OCI-LY1 (cell line): Measurements from ENCODE around the gene MPZL1.

ENCODE experiments used
- H2AFZ ChIP-seq: fragments of 200-600 bp; sonication (generic), shearing (Covaris generic); 2 replicates; pipeline ENCODE4 v1.6.0; 2014; ENCODE audit warnings: antibody characterized with exemption, mild to moderate bottlenecking, low read length
- H3F3A ChIP-seq: fragments of 200-600 bp; sonication (generic), shearing (Covaris generic); 2 replicates; pipeline ENCODE4 v1.6.0; 2014; ENCODE audit warnings: mild to moderate bottlenecking, antibody characterized with exemption, low read length, moderate library complexity; ENCODE audit not compliant: insufficient read depth
- H3K27ac ChIP-seq: fragments of 200-600 bp; sonication (generic); 2 replicates; pipeline ENCODE4 v1.5.1; 2014; ENCODE audit warnings: low read length, mixed run types, mild to moderate bottlenecking, low read depth; ENCODE audit not compliant: poor library complexity, severe bottlenecking
- H3K27me3 ChIP-seq: fragments of 200-600 bp; sonication (generic); 2 replicates; pipeline ENCODE4 v1.6.0; 2014; ENCODE audit warnings: antibody characterized with exemption, mild to moderate bottlenecking, low read length, moderate library complexity; ENCODE audit not compliant: insufficient read depth
- H3K36me3 ChIP-seq: fragments of 200-600 bp; sonication (generic); 2 replicates; pipeline ENCODE4 v1.6.1; 2014; ENCODE audit warnings: mild to moderate bottlenecking, antibody characterized with exemption, low read length, moderate library complexity, mixed read lengths; ENCODE audit not compliant: insufficient read depth
- H3K4me1 ChIP-seq: fragments of 200-600 bp; sonication (generic); 2 replicates; pipeline ENCODE4 v1.5.1; 2014; ENCODE audit warnings: mild to moderate bottlenecking, low read length, moderate library complexity; ENCODE audit not compliant: insufficient read depth, severe bottlenecking
- H3K4me2 ChIP-seq: fragments of 200-600 bp; sonication (generic), shearing (Covaris generic); 2 replicates; pipeline ENCODE4 v1.6.1; 2014; ENCODE audit warnings: low read length
- H3K4me3 ChIP-seq: fragments of 200-600 bp; sonication (generic); 2 replicates; pipeline ENCODE4 v1.5.1; 2014; ENCODE audit warnings: low read length, low read depth, mild to moderate bottlenecking, mixed read lengths; ENCODE audit not compliant: poor library complexity, severe bottlenecking
- H3K79me2 ChIP-seq: fragments of 200-600 bp; shearing (Covaris generic); 2 replicates; pipeline ENCODE4 v1.6.1; 2016; ENCODE audit warnings: mixed run types, low read length, mixed read lengths; ENCODE audit not compliant: insufficient read depth
- H3K9ac ChIP-seq: fragments of 200-600 bp; sonication (generic), shearing (Covaris generic); 2 replicates; pipeline ENCODE4 v1.6.1; 2014; ENCODE audit warnings: mild to moderate bottlenecking, low read length, mixed read lengths
- H3K9me2 ChIP-seq: fragments of 200-600 bp; sonication (generic), shearing (Covaris generic); 2 replicates; pipeline ENCODE4 v1.6.1; 2014; ENCODE audit warnings: low read depth, mild to moderate bottlenecking, low read length, mixed read lengths
- H3K9me3 ChIP-seq: fragments of 200-600 bp; shearing (Covaris generic); 2 replicates; pipeline ENCODE4 v1.6.1; 2014; ENCODE audit warnings: low read length, mixed read lengths
- H4K20me1 ChIP-seq: fragments of 200-600 bp; sonication (generic), shearing (Covaris generic); 2 replicates; pipeline ENCODE4 v1.6.0; 2016; ENCODE audit warnings: mild to moderate bottlenecking, low read length; ENCODE audit not compliant: insufficient read depth
- CTCF ChIP-seq: fragments of 200-600 bp; sonication (generic), shearing (Covaris generic); IDR thresholded peaks from 2 replicates; pipeline ENCODE4 v1.5.1; 2017; ENCODE audit warnings: mild to moderate bottlenecking, antibody characterized with exemption, low read length, moderate library complexity, mixed read lengths
- EZH2 ChIP-seq: fragments of 200-600 bp; sonication (generic), shearing (Covaris generic); IDR thresholded peaks from 2 replicates; pipeline ENCODE4 v1.8.0; 2017; ENCODE audit warnings: borderline replicate concordance, mixed run types, mild to moderate bottlenecking, antibody characterized with exemption, low read length, moderate library complexity, mixed read lengths

Gene MPZL1

GRCh38 chr1:167764458-167765330 is 42.9 kb downstream of the MPZL1 start:
- H4K20me1 ChIP-seq = no peaks in the 10 kb centered on the region
- H3K9me2 ChIP-seq = no peaks in the 10 kb centered on the region
- no peaks in the 10 kb centered on the region for H3F3A ChIP-seq
- no peak overlapping the region for H3K4me3 ChIP-seq
- H3K9ac ChIP-seq = no peak overlapping the region
- H2AFZ ChIP-seq = no peak overlapping the region
- H3K36me3 ChIP-seq = peaks cover 39% of the 10 kb centered on the region
- no peak overlapping the region for H3K27ac ChIP-seq
- no peaks in the 10 kb centered on the region for H3K4me1 ChIP-seq
- no peaks in the 10 kb centered on the region for H3K9me3 ChIP-seq
- TF ChIP-seq CTCF (no peak), EZH2 (no peak)
- no peaks in the 10 kb centered on the region for H3K79me2 ChIP-seq
- no peak overlapping the region for H3K4me2 ChIP-seq
- no peaks in the 10 kb centered on the region for H3K27me3 ChIP-seq

- Histone ChIP-seq H3K79me2 (no peaks in the 10 kb centered on the region), H3K4me1 (no peaks in the 10 kb centered on the region), H4K20me1 (no peaks in the 10 kb centered on the region)
Observed at GRCh38 chr1:167765496-167765895, 43.7 kb downstream of the MPZL1 start.

GRCh38 chr1:167766538-167766937 is 44.8 kb downstream of the MPZL1 start:
- H3K9me3 ChIP-seq = no peaks in the 10 kb centered on the region
- no peak overlapping the region for H3K9ac ChIP-seq
- H3K27me3 ChIP-seq = no peaks in the 10 kb centered on the region
- no peak overlapping the region for H3K4me3 ChIP-seq
- no peak overlapping the region for H3K4me2 ChIP-seq
- no peak for TF ChIP-seq EZH2
- no peak for TF ChIP-seq CTCF
- no peaks in the 10 kb centered on the region for H4K20me1 ChIP-seq
- no peaks in the 10 kb centered on the region for H3K4me1 ChIP-seq
- H3K9me2 ChIP-seq = no peaks in the 10 kb centered on the region
- peaks cover 51% of the 10 kb centered on the region for H3K36me3 ChIP-seq
- H3K27ac ChIP-seq = no peak overlapping the region
- no peaks in the 10 kb centered on the region for H3K79me2 ChIP-seq
- H3F3A ChIP-seq = no peaks in the 10 kb centered on the region
- no peak overlapping the region for H2AFZ ChIP-seq

More at GRCh38 chr1:167765496-167765895, 43.7 kb downstream of the MPZL1 start:
- Histone ChIP-seq H3K9ac (no peak overlapping the region), H3K9me3 (no peaks in the 10 kb centered on the region), H3K4me3 (no peak overlapping the region), H3K4me2 (no peak overlapping the region), H2AFZ (no peak overlapping the region), H3K27ac (no peak overlapping the region), H3K9me2 (no peaks in the 10 kb centered on the region), H3K36me3 (peaks cover 47% of the 10 kb centered on the region), H3K27me3 (no peaks in the 10 kb centered on the region), H3F3A (no peaks in the 10 kb centered on the region)
- TF ChIP-seq CTCF (no peak), EZH2 (no peak)
